Measurements from ENCODE around the gene TEX12. TPM values are rescaled to one million over a fixed set of nuclear protein-coding genes. Genes with fewer than 3 reads are reported as not detected.
"Not testable (repeated sequence)": the region's sequence is repeated elsewhere in the genome, so short reads cannot be mapped to it uniquely, and the experiment has no call there.

The TEX12 gene
- total and polyA plus RNA-seq, 4 donors, result 0.14 to 0.99 (median 0.17) TPM; not detected in 1

DNA sequence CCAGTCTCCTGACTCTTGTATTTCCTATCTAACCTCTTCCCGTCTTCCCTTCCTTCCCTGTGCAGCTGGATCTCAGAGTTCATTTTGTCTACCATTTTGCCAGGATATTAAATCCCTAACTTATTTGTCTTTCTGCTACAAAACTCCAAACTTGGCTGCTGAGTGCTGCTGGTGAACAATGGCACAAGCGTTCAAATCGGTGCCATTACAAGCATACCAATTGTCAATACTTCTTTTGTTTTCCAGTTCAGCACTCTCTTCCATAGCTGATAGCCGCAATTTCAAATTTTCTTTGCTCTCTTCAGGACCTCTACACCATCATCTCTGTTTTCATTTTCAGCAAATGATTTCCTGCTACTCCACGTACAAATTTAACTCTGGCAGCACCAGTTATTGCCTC is 16.7 kb upstream of the TEX12 start:
- WGBS (ENCODE audit: insufficient coverage), result 56% methylated on average over 5 of the region's 5 CpGs
- H3K4me3 ChIP-seq (ENCODE audit: low read depth, low read length), result no peak overlapping the region

DNA sequence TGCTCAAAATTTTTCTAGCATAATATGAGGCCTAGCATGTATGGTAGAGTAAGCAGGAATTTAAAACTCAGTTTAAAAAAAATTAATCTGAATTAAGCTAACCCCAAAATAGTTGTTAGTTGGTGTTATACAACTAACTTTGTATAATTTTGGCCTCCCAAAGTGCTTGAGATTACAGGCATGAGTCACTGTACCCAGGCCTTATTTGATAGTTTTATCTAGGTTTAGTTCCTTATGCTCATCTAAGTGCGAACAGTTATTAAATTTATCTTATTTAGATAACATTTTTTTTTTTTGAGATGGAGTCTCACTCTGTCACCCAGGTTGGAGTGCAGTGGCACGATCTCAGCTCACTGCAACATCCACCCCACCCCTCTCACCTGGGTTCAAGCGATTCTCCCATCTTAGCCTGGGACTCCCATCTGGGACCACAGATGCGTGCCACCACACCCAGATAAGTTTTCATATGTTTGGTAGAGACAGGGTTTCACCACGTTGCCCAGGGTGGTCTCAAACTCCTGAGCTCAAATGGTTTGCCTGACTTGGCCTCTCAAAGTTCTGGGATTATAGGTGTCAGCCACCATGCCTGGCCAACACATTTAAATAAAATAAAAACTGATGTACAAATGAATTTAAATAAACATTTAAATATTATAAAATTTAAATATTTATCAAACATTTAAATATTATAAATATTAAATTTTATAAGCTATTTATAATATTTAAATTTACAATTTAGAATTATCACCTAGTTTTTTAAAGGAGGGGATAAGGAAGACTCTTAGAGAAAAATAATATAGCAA is 10.8 kb upstream of the TEX12 start:
- Histone ChIP-seq H3K27me3 (ENCODE audit: control insufficient read depth, insufficient read depth, low read length) (no peaks in the 10 kb centered on the region), H3K9me3 (ENCODE audit: control insufficient read depth, insufficient read depth, low read length) (no peaks in the 10 kb centered on the region), H3K4me1 (ENCODE audit: control insufficient read depth, insufficient read depth, low read length) (no peaks in the 10 kb centered on the region), H3K27ac (ENCODE audit: low read depth, low read length) (no peak overlapping the region), H3K4me3 (ENCODE audit: low read depth, low read length) (no peak overlapping the region), H3K36me3 (ENCODE audit: control insufficient read depth, insufficient read depth, low read length) (no peaks in the 10 kb centered on the region)
- no CpG with 5 or more reads among the region's 5 CpGs for WGBS (ENCODE audit: insufficient coverage)
- no peak for DNase-seq (ENCODE audit: low read depth in 4 of 6, low spot score in 6 of 6)

More for the DNA sequence above, 16.7 kb upstream of the TEX12 start:
- Histone ChIP-seq H3K36me3 (ENCODE audit: control insufficient read depth, insufficient read depth, low read length) (no peaks in the 10 kb centered on the region), H3K27me3 (ENCODE audit: control insufficient read depth, insufficient read depth, low read length) (no peaks in the 10 kb centered on the region), H3K9me3 (ENCODE audit: control insufficient read depth, insufficient read depth, low read length) (no peaks in the 10 kb centered on the region), H3K4me1 (ENCODE audit: control insufficient read depth, insufficient read depth, low read length) (no peaks in the 10 kb centered on the region), H3K27ac (ENCODE audit: low read depth, low read length) (no peak overlapping the region)
- DNase-seq (ENCODE audit: low read depth in 4 of 6, low spot score in 6 of 6), result no peak

- H3K27me3 ChIP-seq (ENCODE audit: control insufficient read depth, insufficient read depth, low read length), result no peaks in the 10 kb centered on the region
- H3K27ac ChIP-seq (ENCODE audit: low read depth, low read length), result no peak overlapping the region
- no peaks in the 10 kb centered on the region for H3K4me1 ChIP-seq (ENCODE audit: control insufficient read depth, insufficient read depth, low read length)
- H3K36me3 ChIP-seq (ENCODE audit: control insufficient read depth, insufficient read depth, low read length), result no peaks in the 10 kb centered on the region
- H3K9me3 ChIP-seq (ENCODE audit: control insufficient read depth, insufficient read depth, low read length), result no peaks in the 10 kb centered on the region
- 83% methylated on average over 1 of the region's 4 CpGs for WGBS (ENCODE audit: insufficient coverage)
- no peak overlapping the region for H3K4me3 ChIP-seq (ENCODE audit: low read depth, low read length)
- DNase-seq (ENCODE audit: low read depth in 4 of 6, low spot score in 6 of 6), result no peak
Observed at GRCh38 chr11:112156956-112157766, 10.0 kb upstream of the TEX12 start.

GRCh38 chr11:112159098-112160065 is 7.8 kb upstream of the TEX12 start:
- no peak for DNase-seq (ENCODE audit: low read depth in 4 of 6, low spot score in 6 of 6)
- no peak overlapping the region for H3K27ac ChIP-seq (ENCODE audit: low read depth, low read length)
- H3K27me3 ChIP-seq (ENCODE audit: control insufficient read depth, insufficient read depth, low read length), result no peaks in the 10 kb centered on the region
- H3K4me3 ChIP-seq (ENCODE audit: low read depth, low read length), result no peak overlapping the region
- H3K9me3 ChIP-seq (ENCODE audit: control insufficient read depth, insufficient read depth, low read length), result no peaks in the 10 kb centered on the region
- no CpG with 5 or more reads among the region's 7 CpGs for WGBS (ENCODE audit: insufficient coverage)
- no peaks in the 10 kb centered on the region for H3K36me3 ChIP-seq (ENCODE audit: control insufficient read depth, insufficient read depth, low read length)
- peaks cover 3% of the 10 kb centered on the region for H3K4me1 ChIP-seq (ENCODE audit: control insufficient read depth, insufficient read depth, low read length)

GRCh38 chr11:112160091-112160848 is 6.9 kb upstream of the TEX12 start:
- WGBS (ENCODE audit: insufficient coverage), result no CpG with 5 or more reads among the region's 2 CpGs
- no peak overlapping the region for H3K4me3 ChIP-seq (ENCODE audit: low read depth, low read length)
- no peak overlapping the region for H3K27ac ChIP-seq (ENCODE audit: low read depth, low read length)
- H3K4me1 ChIP-seq (ENCODE audit: control insufficient read depth, insufficient read depth, low read length), result peaks cover 3% of the 10 kb centered on the region
- DNase-seq (ENCODE audit: low read depth in 4 of 6, low spot score in 6 of 6), result peak in 1 of 6 donors; percentile 70
- H3K27me3 ChIP-seq (ENCODE audit: control insufficient read depth, insufficient read depth, low read length), result no peaks in the 10 kb centered on the region
- no peaks in the 10 kb centered on the region for H3K9me3 ChIP-seq (ENCODE audit: control insufficient read depth, insufficient read depth, low read length)
- no peaks in the 10 kb centered on the region for H3K36me3 ChIP-seq (ENCODE audit: control insufficient read depth, insufficient read depth, low read length)

DNA sequence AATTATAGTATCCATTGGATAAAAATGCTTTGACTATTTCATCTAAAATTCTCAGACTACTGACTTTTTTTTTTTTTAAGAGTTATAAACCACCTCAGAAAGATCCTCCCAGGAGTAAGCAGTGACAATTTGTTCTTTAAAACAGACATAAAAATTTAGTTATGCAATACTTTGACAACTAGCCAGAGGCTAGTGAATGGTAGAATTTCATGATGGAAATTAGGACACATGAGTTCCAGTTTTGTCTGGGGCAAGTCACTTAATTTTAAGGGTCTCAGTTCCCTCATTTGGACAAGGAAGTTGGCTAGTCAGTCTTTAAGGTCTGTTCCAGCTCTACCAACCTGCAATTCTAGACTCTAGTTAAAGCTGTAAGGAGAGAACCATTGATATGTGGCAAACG is 6.2 kb upstream of the TEX12 start:
- no peak for DNase-seq (ENCODE audit: low read depth in 4 of 6, low spot score in 6 of 6)
- Histone ChIP-seq H3K36me3 (ENCODE audit: control insufficient read depth, insufficient read depth, low read length) (no peaks in the 10 kb centered on the region), H3K27me3 (ENCODE audit: control insufficient read depth, insufficient read depth, low read length) (no peaks in the 10 kb centered on the region), H3K27ac (ENCODE audit: low read depth, low read length) (no peak overlapping the region), H3K4me1 (ENCODE audit: control insufficient read depth, insufficient read depth, low read length) (peaks cover 3% of the 10 kb centered on the region), H3K9me3 (ENCODE audit: control insufficient read depth, insufficient read depth, low read length) (no peaks in the 10 kb centered on the region), H3K4me3 (ENCODE audit: low read depth, low read length) (no peak overlapping the region)
- WGBS (ENCODE audit: insufficient coverage), result no CpG with 5 or more reads among the region's 1 CpG

DNA sequence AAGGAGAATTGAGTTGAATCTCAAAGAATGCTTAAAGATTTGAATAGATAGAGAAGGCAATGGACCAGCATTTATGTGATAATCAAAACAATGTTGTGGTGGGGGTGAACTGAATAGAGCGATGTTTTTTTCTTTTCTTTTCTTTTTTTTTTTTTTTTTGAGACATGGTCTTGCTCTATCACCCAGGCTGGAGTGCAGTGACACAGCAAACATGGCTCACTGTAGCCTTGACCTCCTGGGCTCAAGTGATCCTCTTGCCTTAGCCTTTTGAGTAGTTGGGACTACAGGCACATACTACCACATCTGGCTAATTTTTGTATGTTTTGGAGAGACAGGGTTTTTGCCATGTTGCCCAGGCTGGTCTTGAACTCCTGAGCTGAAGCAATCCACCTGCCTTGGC is 5.0 kb upstream of the TEX12 start:
- H3K4me3 ChIP-seq (ENCODE audit: low read depth, low read length); DNase-seq (ENCODE audit: low read depth in 4 of 6, low spot score in 6 of 6); H3K27ac ChIP-seq (ENCODE audit: low read depth, low read length); H3K36me3 ChIP-seq (ENCODE audit: control insufficient read depth, insufficient read depth, low read length); H3K27me3 ChIP-seq (ENCODE audit: control insufficient read depth, insufficient read depth, low read length); H3K9me3 ChIP-seq (ENCODE audit: control insufficient read depth, insufficient read depth, low read length); H3K4me1 ChIP-seq (ENCODE audit: control insufficient read depth, insufficient read depth, low read length): not testable (repeated sequence)
- no CpG with 5 or more reads among the region's 1 CpG for WGBS (ENCODE audit: insufficient coverage)

DNA sequence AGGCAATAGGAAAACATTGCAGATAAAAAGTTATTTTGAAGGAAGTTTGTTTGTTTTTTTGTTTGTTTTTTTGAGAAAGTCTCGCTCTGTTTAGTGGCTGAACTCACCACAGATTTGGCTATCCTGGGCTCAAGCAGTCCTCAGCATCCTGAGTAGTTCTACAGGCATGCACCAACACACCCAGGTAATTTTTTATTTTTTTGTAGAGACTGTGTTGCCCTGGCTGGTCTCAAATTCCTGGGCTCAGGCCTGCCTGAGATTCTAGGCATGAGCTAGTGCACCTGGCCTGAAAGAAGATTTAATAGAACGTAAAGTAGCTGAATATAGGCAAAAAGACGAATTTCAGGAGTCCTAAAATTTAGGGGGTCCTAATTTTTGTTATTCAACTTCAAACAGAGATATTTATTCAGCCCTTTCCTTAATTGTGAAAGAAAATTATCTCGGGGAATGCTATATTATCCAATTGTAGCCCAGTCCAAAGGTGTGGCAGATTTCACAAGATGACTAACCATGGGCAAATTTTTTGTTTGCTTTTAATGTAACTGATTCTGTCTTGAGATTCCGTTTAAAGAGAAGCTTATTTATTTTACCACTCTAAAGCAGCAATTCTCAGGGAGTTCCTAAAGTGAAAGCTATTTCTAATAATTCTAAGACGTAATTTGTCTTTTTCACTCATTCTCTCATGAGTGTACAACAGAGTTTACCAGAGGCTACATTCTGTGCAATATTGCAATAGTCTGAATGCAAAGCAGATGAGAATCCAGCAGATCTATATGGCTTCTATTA is 4.2 kb upstream of the TEX12 start:
- H3K36me3 ChIP-seq (ENCODE audit: control insufficient read depth, insufficient read depth, low read length), result no peaks in the 10 kb centered on the region
- WGBS (ENCODE audit: insufficient coverage), result 100% methylated on average over 1 of the region's 6 CpGs
- H3K4me1 ChIP-seq (ENCODE audit: control insufficient read depth, insufficient read depth, low read length), result peaks cover 3% of the 10 kb centered on the region
- DNase-seq (ENCODE audit: low read depth in 4 of 6, low spot score in 6 of 6), result no peak
- H3K27me3 ChIP-seq (ENCODE audit: control insufficient read depth, insufficient read depth, low read length), result no peaks in the 10 kb centered on the region
- no peak overlapping the region for H3K4me3 ChIP-seq (ENCODE audit: low read depth, low read length)
- no peak overlapping the region for H3K27ac ChIP-seq (ENCODE audit: low read depth, low read length)
- H3K9me3 ChIP-seq (ENCODE audit: control insufficient read depth, insufficient read depth, low read length), result no peaks in the 10 kb centered on the region
